ENCODE measurements around the gene MACROH2A2.

DNA sequence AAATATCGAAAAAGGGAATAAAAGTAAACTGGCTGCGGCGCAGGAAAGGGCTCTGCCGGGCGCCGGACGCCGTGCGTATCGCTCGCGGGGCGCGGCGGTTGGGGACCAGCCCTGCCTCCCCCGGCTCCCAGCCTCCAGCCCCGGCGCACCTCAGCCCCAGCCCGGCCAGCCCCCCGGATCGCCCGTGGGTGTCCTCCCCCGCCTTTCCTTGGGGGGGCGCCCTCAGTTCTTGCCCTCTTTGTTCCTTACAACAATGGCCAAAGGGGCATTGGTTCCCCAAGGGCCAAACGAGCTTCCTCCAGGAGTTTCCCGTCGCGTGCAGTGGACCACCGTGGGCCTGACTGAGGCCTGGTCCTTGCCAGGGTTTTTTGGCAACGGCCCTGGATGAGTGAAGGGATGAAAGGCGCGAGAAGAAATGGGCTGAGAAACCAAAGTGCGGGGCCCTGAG, 1.2 kb downstream of the MACROH2A2 start:
- no peak for TF ChIP-seq POLR2AphosphoS5 (IDR thresholded peaks at IDR 0.05; ENCODE audit: low read depth, low read length)
- TF ChIP-seq, protein P1, sequence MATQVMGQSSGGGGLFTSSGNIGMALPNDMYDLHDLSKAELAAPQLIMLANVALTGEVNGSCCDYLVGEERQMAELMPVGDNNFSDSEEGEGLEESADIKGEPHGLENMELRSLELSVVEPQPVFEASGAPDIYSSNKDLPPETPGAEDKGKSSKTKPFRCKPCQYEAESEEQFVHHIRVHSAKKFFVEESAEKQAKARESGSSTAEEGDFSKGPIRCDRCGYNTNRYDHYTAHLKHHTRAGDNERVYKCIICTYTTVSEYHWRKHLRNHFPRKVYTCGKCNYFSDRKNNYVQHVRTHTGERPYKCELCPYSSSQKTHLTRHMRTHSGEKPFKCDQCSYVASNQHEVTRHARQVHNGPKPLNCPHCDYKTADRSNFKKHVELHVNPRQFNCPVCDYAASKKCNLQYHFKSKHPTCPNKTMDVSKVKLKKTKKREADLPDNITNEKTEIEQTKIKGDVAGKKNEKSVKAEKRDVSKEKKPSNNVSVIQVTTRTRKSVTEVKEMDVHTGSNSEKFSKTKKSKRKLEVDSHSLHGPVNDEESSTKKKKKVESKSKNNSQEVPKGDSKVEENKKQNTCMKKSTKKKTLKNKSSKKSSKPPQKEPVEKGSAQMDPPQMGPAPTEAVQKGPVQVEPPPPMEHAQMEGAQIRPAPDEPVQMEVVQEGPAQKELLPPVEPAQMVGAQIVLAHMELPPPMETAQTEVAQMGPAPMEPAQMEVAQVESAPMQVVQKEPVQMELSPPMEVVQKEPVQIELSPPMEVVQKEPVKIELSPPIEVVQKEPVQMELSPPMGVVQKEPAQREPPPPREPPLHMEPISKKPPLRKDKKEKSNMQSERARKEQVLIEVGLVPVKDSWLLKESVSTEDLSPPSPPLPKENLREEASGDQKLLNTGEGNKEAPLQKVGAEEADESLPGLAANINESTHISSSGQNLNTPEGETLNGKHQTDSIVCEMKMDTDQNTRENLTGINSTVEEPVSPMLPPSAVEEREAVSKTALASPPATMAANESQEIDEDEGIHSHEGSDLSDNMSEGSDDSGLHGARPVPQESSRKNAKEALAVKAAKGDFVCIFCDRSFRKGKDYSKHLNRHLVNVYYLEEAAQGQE (IDR thresholded peaks at IDR 0.05; ENCODE audit: insufficient read depth in 1 of 2, low read depth in 2 of 2, low read length in 2 of 2): no peak

Measured in PFSK-1 (cell line).